Measurements from ENCODE around the gene COG8. TPM values are rescaled to one million over a fixed set of nuclear protein-coding genes. Genes with fewer than 3 reads are reported as not detected.

The COG8 gene
- total RNA-seq, 1 donor = 34.0 TPM

- no peak overlapping the region for H3K4me3 ChIP-seq (ENCODE audit: insufficient read depth, low read length)
- no peak overlapping the region for H3K4me2 ChIP-seq (ENCODE audit: insufficient read depth, low read length)
- TF ChIP-seq, protein P1, sequence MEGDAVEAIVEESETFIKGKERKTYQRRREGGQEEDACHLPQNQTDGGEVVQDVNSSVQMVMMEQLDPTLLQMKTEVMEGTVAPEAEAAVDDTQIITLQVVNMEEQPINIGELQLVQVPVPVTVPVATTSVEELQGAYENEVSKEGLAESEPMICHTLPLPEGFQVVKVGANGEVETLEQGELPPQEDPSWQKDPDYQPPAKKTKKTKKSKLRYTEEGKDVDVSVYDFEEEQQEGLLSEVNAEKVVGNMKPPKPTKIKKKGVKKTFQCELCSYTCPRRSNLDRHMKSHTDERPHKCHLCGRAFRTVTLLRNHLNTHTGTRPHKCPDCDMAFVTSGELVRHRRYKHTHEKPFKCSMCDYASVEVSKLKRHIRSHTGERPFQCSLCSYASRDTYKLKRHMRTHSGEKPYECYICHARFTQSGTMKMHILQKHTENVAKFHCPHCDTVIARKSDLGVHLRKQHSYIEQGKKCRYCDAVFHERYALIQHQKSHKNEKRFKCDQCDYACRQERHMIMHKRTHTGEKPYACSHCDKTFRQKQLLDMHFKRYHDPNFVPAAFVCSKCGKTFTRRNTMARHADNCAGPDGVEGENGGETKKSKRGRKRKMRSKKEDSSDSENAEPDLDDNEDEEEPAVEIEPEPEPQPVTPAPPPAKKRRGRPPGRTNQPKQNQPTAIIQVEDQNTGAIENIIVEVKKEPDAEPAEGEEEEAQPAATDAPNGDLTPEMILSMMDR (IDR thresholded peaks at IDR 0.05; ENCODE audit: extremely low read depth, low read depth, low read length) = no peak
- H3K27me3 ChIP-seq (ENCODE audit: insufficient read depth, low read length) = no peaks in the 10 kb centered on the region
- peaks cover 18% of the 10 kb centered on the region for H3K36me3 ChIP-seq (ENCODE audit: insufficient read depth, low read length)
- H3K9me3 ChIP-seq (ENCODE audit: low read depth, low read length) = no peaks in the 10 kb centered on the region
- H4K20me1 ChIP-seq (ENCODE audit: insufficient read depth, low read length) = no peaks in the 10 kb centered on the region
- DNase-seq (ENCODE audit: insufficient read length, low spot score, missing footprints) = no peak
- H3K27ac ChIP-seq (ENCODE audit: low read depth, low read length) = no peak overlapping the region
- H3K4me1 ChIP-seq (ENCODE audit: insufficient read depth, low read length) = no peaks in the 10 kb centered on the region
- H2AFZ ChIP-seq (ENCODE audit: low read length) = no peak overlapping the region
- no peaks in the 10 kb centered on the region for H3K79me2 ChIP-seq (ENCODE audit: insufficient read depth, low read length)
Observed at GRCh38 chr16:69349536-69349935, 10.2 kb upstream of the COG8 start.

DNA sequence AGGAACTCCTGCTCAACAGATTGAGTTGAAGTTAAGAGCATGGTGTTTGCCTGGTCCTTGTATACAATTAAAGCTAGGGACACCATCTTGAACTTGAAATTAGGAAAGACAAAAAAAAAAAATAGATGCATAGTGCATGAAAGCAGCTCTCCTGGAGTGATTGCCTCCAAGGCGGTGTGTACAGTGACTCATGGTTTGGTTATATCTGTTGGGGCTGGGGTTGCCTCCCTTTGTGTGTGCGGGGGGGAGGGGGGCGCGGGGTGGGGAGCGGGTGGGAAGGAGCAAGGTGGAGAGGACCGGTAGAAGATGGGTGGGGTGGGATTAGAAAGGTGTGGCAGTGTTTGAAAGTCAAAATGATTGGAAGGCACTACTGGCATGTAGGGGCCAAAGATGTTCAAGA is 8.9 kb upstream of the COG8 start:
- Histone ChIP-seq H3K9me3 (ENCODE audit: low read depth, low read length) (no peaks in the 10 kb centered on the region), H3K4me3 (ENCODE audit: insufficient read depth, low read length) (no peak overlapping the region), H2AFZ (ENCODE audit: low read length) (no peak overlapping the region), H3K4me1 (ENCODE audit: insufficient read depth, low read length) (no peaks in the 10 kb centered on the region), H3K27ac (ENCODE audit: low read depth, low read length) (no peak overlapping the region), H3K36me3 (ENCODE audit: insufficient read depth, low read length) (peaks cover 27% of the 10 kb centered on the region), H3K79me2 (ENCODE audit: insufficient read depth, low read length) (peaks cover 2% of the 10 kb centered on the region), H3K4me2 (ENCODE audit: insufficient read depth, low read length) (no peak overlapping the region), H4K20me1 (ENCODE audit: insufficient read depth, low read length) (no peaks in the 10 kb centered on the region), H3K27me3 (ENCODE audit: insufficient read depth, low read length) (no peaks in the 10 kb centered on the region)
- no peak for DNase-seq (ENCODE audit: insufficient read length, low spot score, missing footprints)
- TF ChIP-seq, protein P1 (IDR thresholded peaks at IDR 0.05; ENCODE audit: extremely low read depth, low read depth, low read length) = no peak

DNA sequence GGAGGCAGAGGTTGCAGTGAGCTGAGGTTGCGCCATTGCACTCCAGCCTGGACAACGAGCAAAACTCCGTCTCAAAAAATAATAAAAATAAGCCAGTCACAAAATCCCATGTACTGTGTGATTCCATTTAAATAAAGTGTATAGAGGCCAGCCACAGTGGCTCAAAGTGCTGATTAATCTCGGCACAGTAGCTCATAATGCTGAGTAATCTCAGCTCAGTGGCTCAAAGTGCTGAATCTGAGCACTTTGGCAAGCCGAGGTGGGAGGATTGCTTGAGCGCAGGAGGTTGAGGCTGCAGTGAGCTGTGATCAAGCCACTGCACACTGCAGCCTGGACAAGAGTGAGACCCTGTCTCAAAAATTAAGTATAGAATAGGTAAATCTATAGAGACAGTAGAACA is 7.3 kb upstream of the COG8 start:
- no peaks in the 10 kb centered on the region for H3K9me3 ChIP-seq (ENCODE audit: low read depth, low read length)
- no peaks in the 10 kb centered on the region for H3K4me1 ChIP-seq (ENCODE audit: insufficient read depth, low read length)
- H3K4me2 ChIP-seq (ENCODE audit: insufficient read depth, low read length) = no peak overlapping the region
- TF ChIP-seq, protein P1 (IDR thresholded peaks at IDR 0.05; ENCODE audit: extremely low read depth, low read depth, low read length) = no peak
- no peak for DNase-seq (ENCODE audit: insufficient read length, low spot score, missing footprints)
- H3K27ac ChIP-seq (ENCODE audit: low read depth, low read length) = no peak overlapping the region
- H2AFZ ChIP-seq (ENCODE audit: low read length) = no peak overlapping the region
- H4K20me1 ChIP-seq (ENCODE audit: insufficient read depth, low read length) = no peaks in the 10 kb centered on the region
- no peak overlapping the region for H3K4me3 ChIP-seq (ENCODE audit: insufficient read depth, low read length)
- peaks cover 35% of the 10 kb centered on the region for H3K36me3 ChIP-seq (ENCODE audit: insufficient read depth, low read length)
- peaks cover 9% of the 10 kb centered on the region for H3K79me2 ChIP-seq (ENCODE audit: insufficient read depth, low read length)
- no peaks in the 10 kb centered on the region for H3K27me3 ChIP-seq (ENCODE audit: insufficient read depth, low read length)

- H4K20me1 ChIP-seq (ENCODE audit: insufficient read depth, low read length) = no peaks in the 10 kb centered on the region
- H2AFZ ChIP-seq (ENCODE audit: low read length) = no peak overlapping the region
- H3K4me2 ChIP-seq (ENCODE audit: insufficient read depth, low read length) = no peak overlapping the region
- peaks cover 4% of the 10 kb centered on the region for H3K4me1 ChIP-seq (ENCODE audit: insufficient read depth, low read length)
- DNase-seq (ENCODE audit: insufficient read length, low spot score, missing footprints) = no peak
- H3K4me3 ChIP-seq (ENCODE audit: insufficient read depth, low read length) = no peak overlapping the region
- no peaks in the 10 kb centered on the region for H3K9me3 ChIP-seq (ENCODE audit: low read depth, low read length)
- peaks cover 16% of the 10 kb centered on the region for H3K79me2 ChIP-seq (ENCODE audit: insufficient read depth, low read length)
- H3K27me3 ChIP-seq (ENCODE audit: insufficient read depth, low read length) = no peaks in the 10 kb centered on the region
- no peak overlapping the region for H3K27ac ChIP-seq (ENCODE audit: low read depth, low read length)
- TF ChIP-seq, protein P1 (IDR thresholded peaks at IDR 0.05; ENCODE audit: extremely low read depth, low read depth, low read length) = no peak
- peaks cover 38% of the 10 kb centered on the region for H3K36me3 ChIP-seq (ENCODE audit: insufficient read depth, low read length)
Observed at GRCh38 chr16:69345923-69346322, 6.6 kb upstream of the COG8 start.
